HG03354 (cell line): ENCODE measurements around the gene GCG.

Source experiments
- ATAC-seq: cut with Tn5 transposase; IDR thresholded peaks from one replicate; pipeline ENCODE4 v1.9.1; 2021; ENCODE audit warnings: mild to moderate bottlenecking; ENCODE audit not compliant: unreplicated experiment, poor library complexity, severe bottlenecking

The GCG gene

DNA sequence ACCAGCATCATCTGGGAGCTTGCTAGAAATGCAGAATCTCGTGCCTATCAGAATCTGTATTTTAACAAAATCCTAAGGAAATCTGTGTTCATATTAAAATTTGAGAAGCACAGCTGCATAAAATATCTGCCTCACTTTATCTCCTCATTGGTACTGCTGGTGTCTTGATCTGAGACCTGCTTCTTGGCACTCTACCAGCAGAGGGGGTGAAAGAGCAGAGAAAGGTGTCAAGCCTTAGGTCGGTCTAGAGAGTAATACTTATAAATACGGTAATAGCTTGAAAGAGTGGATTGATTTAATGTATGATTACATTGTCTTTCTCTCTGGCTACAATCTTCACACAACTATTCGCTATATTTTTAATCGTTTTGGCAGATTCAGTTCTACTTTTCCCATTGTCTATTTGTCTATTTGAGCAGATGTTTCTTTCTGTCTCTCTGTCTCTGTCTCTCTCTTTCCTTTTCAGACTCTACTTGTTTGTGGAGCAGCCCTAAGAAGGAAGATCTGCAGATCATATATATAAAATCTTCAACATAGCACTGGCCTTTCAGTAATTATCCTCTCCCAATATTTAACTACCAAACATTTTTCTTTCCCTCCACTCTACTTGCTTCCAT is 1.7 kb upstream of the GCG start:
- ATAC-seq = peak; percentile 99

DNA sequence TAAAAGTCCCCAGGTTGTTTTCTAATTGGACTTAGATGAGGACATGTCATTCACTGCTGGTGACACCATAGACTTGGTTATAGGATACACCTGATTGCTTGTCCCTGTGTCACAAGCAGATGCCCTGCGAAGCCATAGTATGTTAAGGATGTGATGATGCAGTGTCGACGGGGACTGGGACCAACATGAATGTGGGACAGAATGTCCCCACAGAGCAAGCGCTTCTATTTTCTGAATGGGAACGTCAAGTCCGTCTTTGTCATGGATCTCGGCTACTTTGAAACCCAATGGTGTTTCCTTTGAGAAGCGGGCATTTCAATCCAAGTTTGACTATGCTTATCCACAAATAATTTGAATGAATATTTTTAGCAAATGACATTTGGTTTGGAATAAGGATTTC is 2.1 kb downstream of the GCG start:
- no peak for ATAC-seq

DNA sequence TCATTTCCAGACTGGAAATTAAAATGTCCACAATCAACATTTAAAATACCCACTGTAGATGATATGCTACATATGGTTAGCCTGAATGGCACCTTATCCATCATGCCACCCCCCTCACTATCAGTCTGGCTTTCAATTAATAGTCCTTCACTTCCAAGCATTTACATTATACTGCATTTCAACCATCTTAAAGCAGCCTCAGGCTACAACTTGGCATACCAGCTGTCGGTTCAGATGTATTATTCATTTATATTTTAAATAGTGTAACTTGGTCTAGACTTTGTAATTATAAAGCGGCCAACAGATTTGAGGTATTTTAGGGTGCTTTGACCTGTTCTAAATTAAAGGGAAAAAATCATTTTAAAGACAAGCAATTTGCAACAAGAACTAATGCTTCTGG is 2.6 kb downstream of the GCG start:
- no peak for ATAC-seq

DNA sequence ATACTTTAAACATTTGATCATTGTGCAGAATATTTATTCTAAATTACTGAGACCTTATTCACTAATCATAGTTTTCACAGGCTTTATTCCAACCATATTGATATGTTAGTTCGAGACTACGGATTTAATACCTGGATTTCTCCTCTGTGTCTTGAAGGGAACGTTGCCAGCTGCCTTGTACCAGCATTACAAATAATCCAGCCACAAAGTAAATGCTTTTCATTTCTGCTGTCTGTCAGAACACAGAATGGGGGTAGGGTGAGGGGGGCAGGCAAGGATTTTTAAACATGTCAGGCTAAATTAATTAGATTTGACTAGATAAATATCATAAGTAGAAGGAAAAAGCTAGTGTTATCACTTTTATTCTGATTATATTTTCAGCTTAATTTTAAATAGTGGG is 3.1 kb downstream of the GCG start:
- no peak for ATAC-seq

DNA sequence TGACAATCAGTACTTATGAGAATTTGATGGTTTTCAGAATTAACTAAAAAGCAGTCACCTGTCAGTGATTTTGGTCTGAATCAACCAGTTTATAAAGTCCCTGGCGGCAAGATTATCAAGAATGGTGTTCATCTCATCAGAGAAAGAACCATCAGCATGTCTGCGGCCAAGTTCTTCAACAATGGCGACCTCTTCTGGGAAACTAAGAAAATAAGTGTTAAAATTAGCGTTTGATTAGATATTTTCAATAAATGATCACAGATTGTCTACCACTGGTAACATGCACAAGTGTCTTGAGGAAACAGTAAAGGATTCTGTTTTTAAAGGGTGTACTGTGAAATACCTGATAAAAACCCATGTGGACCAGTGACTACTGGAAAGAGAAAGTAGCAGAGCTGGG is 8.1 kb downstream of the GCG start:
- ATAC-seq = no peak

DNA sequence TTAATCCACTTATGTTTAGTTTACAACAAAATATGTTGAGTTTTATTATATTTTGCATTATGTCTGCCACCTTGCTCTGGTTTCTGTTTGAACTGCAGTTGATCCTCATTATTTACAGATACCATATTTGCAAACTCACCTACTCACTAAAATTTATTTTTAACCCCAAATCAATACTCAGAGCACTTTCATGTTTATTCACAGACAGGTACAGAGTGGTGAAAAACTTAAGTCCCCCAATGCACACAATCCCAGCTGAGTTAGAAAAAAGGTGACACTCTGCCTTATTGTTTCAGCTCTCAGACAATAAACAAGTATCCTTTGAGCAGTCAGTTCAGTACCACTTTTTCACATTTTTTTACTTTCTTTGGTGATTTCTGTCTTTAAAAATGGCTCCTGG is 13.7 kb downstream of the GCG start:
- no peak for ATAC-seq

DNA sequence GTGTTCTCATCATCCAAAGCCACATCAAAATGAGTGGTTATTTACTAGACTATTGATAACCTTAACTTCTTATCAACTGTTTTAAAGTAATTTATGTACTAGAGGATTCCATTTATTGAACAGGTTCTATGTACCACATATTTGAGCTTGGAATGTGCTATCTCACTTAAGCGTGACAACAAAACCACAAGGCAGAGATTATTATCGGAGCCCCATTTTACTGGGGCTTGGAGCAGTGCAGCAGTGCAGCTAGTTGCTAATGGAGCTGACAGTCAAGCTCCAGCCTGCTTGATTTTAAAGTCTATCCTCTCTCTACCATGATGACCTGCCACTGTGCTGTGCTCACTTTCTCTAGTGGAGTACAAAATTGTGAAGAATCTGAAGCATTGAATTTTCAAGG is 24.6 kb downstream of the GCG start:
- ATAC-seq = no peak

DNA sequence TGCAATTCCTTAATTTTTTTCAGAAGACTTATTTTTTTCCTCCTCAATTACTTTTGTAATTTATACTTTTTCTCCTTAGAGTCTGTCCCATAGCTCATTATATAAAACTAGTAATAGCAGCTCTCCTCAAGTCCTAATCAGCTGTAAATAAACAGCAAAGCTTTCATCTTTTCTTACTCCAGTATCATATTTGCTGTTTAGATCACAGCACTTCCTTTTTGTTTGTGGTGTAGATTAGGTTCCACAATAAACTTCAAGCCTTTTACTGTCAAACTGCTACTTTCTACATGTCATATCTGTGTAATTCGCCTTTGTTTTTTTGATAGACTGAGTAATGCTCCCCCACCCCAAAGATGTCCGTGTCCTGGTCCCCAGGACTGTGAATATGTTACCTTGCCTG is 25.5 kb downstream of the GCG start:
- peak; percentile 23 for ATAC-seq

DNA sequence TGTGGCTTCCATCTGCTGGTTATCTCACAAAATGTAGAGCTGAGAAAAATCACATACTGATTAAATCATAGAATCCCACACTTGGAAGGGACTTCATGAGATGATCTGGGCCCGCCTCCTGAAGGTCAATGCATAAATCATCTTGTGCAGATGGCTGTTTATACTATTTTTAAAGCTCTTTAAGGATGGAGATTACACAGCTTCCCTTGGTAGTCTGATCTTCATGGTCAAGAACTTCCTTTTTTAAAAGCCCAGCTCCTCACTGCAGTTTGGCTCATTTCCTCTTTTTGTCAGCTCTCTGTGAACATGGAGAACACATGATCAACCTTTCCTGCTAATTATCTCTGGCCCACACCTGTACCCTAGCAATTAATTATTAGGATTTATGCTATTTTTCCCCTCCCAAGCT is 25.9 kb downstream of the GCG start:
- ATAC-seq = peak; percentile 86

DNA sequence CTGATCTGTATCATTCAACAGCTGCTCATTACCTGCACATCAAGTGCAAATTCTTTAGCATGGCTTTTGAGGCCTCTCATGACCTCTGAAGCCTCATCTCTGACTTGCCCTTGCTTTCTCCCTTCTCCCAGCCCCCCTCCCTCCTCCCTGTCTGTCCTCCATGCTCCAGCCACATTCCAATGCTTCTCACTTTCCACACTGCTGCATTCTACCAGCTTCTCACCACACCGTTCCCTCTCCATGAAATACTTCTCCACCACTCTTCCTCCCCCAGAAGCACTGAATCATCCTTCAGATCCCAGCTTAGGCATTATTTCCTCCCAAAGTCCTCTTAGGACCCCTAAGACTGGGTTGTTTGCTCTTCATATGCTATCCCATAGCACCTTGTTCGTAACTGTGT is 26.9 kb downstream of the GCG start:
- ATAC-seq = no peak

DNA sequence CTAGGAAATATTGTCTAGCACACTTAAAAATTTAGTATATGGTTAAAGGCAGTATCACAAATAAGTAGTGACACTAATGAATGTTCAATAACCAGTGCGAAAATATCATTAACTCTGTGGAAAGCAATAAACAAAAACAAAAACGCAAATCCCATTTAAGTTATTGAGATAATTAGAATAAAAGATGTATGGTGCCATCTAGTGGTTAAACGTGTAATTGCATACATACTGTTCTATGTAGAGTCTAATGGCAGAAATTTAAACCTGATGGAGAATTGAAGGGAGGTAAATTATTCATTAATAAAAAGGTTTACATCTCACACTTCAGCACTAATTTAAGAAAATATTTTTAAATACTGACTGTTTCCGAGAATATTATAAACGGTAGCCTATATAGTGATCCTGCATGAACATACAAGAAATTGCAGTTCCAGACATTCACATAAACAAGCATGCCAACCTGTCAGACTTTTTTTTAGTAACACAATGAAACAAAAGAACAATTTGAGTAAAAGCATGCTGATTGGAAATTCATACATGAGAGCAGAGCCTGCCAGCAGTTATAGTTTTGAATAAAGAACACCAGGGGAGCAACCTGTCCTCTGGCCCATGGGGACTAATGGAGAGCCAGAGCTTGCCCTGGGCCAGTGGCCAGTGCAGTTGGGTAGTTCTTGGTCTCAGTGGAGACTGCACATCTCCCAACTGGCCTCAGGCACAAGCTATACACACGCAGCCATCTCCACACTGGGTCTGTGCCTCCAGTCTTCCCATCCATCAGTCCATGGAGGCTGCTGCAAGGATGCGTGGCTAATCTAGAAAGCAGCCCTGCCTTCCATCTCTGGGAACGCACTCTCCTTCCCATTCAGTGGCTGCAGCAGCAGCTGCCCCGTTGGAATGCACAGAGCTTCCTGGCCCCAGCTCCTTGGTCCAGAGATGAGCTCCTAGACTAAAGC is 28.0 kb downstream of the GCG start:
- peak; percentile 57 for ATAC-seq

DNA sequence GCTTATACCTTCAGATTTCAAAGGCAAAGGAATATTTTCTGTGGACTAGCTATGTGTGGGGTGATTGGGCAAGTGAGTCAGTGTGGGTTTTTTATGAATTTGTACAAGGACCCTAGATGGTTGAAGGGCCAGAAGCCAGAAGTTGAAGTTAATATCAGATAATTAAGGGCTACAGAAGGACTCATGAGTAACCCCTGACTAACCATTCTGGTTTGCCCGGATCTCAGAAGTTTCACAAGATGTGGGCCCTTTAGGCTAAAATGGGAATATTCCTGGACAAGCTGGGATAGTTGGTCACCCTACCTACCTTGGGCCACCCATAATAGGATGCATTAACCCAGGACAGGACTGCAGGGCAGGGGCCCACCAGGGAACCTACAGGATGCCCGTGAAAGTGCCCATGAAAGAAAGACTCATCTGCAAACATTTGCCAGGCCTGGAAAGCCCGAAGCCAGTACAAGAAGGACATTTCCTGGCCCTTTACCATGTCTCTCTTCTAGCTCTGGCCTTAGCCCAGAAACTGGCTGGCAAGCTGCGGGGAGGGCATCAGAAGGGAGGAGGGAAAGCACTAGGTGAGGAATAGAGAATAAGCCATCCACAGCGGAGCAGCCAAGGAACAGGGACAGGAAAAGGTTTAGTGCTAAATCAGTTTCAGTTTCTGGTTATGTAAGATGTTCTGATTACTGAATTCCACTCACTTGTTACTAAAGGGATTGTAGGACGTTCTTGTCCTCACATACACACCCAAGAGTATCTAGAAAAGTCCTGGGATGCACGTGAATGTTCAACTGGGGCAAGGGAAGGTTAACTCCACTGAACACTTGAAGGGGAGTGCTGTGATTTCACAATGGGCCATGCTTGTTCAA is 33.6 kb downstream of the GCG start:
- ATAC-seq = no peak

DNA sequence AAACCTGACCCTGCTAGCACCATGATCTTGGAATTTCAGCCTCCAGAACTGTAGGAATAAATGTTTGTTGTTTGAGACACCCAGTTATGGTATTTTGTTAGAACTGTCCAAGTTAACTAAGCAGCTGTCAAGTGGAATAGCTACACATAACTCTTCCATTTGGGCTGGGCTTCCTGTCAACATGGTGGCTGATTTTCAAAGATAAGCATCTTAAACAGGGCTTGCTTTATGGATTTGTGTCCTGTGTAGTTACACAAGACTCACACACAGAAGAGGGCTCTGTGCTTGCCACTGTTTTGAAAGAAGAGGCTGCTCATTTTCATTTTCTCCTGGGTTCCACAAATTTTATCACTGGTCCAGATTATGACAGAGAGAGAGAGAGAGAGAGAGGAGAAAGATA is 35.7 kb downstream of the GCG start:
- ATAC-seq = no peak

DNA sequence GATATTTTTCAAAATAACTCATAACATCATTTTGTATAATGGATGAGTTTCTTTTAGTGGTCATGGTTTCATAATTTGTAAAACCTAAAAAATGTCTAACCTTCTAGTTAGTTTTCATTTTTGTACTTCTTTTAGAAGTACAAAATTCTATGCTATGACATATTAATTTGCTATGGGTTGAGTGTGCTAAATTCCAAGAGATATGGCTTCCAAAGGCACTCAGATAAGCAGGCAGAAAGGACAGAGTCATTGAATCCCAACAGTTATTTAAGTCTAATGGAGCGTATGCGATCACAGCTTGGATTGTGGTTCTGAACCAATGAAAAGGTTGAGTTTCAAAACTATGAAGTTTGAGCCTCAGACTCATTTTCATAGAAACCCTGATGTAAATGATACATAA is 37.0 kb downstream of the GCG start:
- ATAC-seq = no peak

DNA sequence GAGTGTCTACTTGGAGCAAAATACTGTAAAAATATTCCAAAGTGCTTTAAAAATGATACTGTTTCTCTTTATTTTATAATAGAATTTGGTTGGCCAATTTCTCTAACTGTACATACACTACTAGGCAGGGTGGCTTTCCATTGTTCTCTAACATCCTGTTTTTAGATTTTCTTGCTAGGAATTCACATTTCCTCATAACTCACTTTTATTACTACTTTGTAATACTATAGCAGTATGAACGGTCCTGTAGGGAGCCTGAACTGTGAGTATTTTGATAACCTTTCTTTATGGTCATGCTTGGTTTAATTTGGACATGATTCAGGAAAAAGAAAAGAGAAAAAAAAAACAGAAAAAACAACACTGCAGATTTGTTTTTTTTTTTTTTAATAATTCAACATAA is 37.8 kb downstream of the GCG start:
- ATAC-seq = no peak

DNA sequence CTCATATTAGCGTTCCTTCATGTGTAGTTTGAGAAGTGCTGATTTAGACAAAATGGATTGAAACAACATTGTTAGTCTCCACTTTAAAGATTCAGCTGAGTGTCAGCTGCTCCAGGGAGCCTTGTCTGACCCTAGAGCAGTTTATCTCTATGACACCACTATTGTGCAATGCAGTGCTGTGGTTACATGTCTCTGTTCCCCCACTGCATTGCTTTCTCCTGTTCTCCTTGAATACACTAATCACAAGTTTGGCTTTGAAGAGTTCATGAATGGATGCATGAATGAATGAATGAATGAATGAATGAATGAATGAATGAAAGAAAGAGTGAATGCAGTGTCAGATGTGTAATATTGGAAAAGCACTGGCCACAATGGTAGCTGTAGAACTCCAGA is 38.3 kb downstream of the GCG start:
- no peak for ATAC-seq

DNA sequence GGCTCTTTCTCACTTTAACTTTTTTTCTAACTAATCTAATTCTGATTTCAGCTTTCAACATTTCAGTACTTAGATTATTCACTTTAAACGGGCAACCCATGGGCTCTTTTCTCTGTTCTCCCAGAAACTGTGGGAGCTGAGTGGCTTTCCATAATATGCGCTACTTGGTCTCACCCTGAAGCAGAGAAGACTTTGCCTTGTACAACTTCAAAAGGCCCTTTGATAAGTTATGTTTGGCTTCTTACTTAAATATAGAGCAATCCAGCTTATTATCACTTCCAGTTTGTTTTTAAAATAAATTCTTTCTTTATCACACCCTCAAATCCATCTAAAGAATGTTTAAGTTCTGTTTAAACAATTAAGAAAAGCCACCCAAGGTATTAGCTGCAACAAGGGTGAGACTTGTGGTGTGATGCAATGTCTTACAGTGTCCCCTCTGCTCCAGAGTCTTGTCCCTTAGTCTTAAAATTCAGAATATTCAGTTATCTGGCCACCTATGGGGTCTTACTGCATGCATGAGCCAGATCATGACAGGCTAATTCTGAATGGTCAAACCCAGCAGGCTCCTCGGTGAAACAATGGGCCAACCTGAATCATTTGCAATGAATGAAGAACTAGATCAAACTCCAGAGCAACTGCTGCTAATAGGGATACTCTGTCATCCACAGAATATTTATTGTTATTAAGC is 38.8 kb downstream of the GCG start:
- no peak for ATAC-seq

DNA sequence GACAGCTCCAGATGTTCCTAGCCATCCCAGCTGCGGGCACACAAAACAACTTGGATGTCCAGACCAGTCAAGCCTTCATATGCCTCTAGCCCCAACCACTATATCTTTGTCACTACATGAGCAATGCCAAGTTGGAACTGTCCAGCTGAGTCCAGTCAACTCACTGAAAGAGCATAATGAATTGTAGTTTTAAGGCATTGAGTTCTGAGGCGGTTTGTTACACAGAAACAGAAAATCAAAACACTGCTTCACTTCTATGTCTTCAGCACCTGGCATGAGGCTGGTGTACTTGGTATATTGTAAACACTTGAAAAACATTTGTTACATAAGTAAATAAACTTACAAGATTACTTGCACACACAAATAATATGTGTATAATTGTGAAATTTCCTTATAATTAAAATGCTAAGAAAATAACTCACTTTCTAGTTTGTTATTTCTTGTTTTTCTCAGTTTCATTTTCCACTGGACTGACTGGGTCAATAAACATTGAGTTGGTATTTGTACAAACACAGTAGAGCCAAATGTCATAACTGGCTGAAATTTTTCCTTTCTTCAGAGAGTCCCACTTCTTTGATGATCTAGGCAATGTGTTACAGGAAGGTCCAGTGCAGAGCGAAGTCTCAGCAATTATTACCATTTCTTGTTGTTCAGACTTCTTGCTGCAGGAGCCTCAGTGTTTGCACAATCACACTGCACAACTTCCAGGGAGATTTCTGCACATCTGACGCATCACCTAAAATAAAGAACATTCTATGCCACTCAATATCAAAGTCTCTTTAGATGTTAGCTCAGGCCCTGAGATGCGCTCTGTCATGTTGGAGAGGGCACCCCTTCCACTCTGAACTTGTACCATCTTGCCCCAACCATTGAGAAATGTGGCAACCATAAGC is 39.8 kb downstream of the GCG start:
- no peak for ATAC-seq

DNA sequence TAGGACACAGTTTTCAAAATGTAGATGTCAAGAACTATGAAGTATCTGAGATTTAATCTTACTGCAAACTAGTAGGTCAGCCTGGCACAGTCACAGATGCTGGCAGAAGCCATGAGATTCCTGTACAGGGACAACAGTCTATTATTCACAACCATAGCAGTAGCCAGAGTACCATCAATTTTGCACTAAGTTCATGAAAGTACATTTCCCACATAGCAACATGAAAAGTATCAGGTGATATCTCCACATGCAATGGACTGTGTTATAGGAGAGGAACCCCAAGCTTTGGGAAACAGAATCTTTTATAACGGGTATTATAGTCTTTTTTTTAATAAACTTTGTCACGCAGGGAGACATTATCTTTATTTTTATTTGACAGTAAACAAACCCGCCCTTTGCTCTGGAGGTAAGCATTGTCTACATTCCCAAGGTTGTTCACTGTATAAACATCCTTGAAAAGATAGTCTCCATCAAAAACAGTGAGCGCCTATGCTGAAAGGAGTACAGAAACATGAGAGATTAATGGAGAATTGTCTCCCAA is 44.6 kb downstream of the GCG start:
- ATAC-seq = no peak
